GM12878 (cell line): ENCODE data around the gene BBX. TPM values are rescaled to one million over a fixed set of nuclear protein-coding genes. Genes with fewer than 3 reads are reported as not detected.

ENCODE experiments used
- ATAC-seq: fragments of 200-7000 bp; cut with Tn5 transposase; 3 replicates; pipeline ENCODE4 v1.9.1; 2020; ENCODE audit warnings: mild to moderate bottlenecking, moderate library complexity
- BruUV-seq: library from RNA; stranded (reverse); fragments of 400-500 nt; replicated peaks from 2 replicates; lab custom pipeline; 2021; lab: Mats Ljungman, UMichigan
- CTCF ChIA-PET: fragments of 300-600 bp; sonication (Branson Sonifier 250); formaldehyde crosslinking; extraction: SDS; loops from one replicate; lab custom pipeline; 2021; ENCODE audit warnings: inconsistent platforms; lab: Yijun Ruan, JAX
- POLR2A ChIA-PET: fragments of 350-600 bp; formaldehyde crosslinking; extraction: SDS; loops from one replicate; lab custom pipeline; 2021; ENCODE audit warnings: inconsistent platforms; lab: Charles Lee
- RAD21 ChIA-PET: fragments of 300-600 bp; sonication (Branson Sonifier 250); formaldehyde crosslinking; loops from one replicate; lab custom pipeline; 2023; ENCODE audit warnings: antibody characterized with exemption; ENCODE audit not compliant: unreplicated experiment; lab: Charles Lee
- SMC1A ChIA-PET: fragments of 300-600 bp; sonication (Branson Sonifier 250); formaldehyde crosslinking; loops from one replicate; lab custom pipeline; 2023; ENCODE audit not compliant: unreplicated experiment, uncharacterized antibody; lab: Charles Lee
- DNase-seq: peaks from one replicate; pipeline ENCODE4 v3.0.0-alpha.2; 2011; ENCODE audit warnings: low read depth, low spot score
- FAIRE-seq: peaks from 3 replicates; lab custom pipeline; 2011; peaks lifted over from hg19 to GRCh38; lab: Jason Lieb, UNC
- H2AFZ ChIP-seq: 2 replicates; pipeline ENCODE4 v1.6.0; 2011; ENCODE audit warnings: low read depth, low read length, control low read depth; ENCODE audit not compliant: control insufficient read depth
- H3K27ac ChIP-seq: 2 replicates; pipeline ENCODE4 v1.5.1; 2011; ENCODE audit warnings: control low read depth; ENCODE audit not compliant: control insufficient read depth, insufficient read depth
- H3K27me3 ChIP-seq, 2 experiments: replicated peaks in 1 of 2; 2 replicates each; pipeline versions ENCODE4 v1.6.0 to v1.6.1; 2011; ENCODE audit warnings: low read length in 1 of 2; ENCODE audit not compliant: control insufficient read depth in 2 of 2, insufficient read depth in 2 of 2
- H3K36me3 ChIP-seq, 2 experiments: 2 replicates each; pipeline ENCODE4 v1.5.1; 2011; ENCODE audit warnings: low read length in 1 of 2; ENCODE audit not compliant: control insufficient read depth in 2 of 2, insufficient read depth in 2 of 2
- H3K4me1 ChIP-seq: 2 replicates; pipeline ENCODE4 v1.6.1; 2011; ENCODE audit warnings: mild to moderate bottlenecking, low read length, moderate library complexity, mixed read lengths; ENCODE audit not compliant: control insufficient read depth, insufficient read depth
- H3K4me2 ChIP-seq: 2 replicates; pipeline ENCODE4 v1.6.0; 2011; ENCODE audit warnings: control low read depth; ENCODE audit not compliant: control insufficient read depth, insufficient read depth
- H3K4me3 ChIP-seq: fragments of 200-600 bp; sonication (generic); 2 replicates; pipeline ENCODE4 v1.5.1; 2016
- H3K79me2 ChIP-seq: 2 replicates; pipeline ENCODE4 v1.6.0; 2011; ENCODE audit warnings: low read length; ENCODE audit not compliant: control insufficient read depth, insufficient read depth
- H3K9ac ChIP-seq: 2 replicates; pipeline ENCODE4 v1.8.0; 2011; ENCODE audit warnings: low read length, control low read depth, mixed read lengths; ENCODE audit not compliant: control insufficient read depth, insufficient read depth
- H3K9me3 ChIP-seq: replicated peaks from 3 replicates; pipeline ENCODE4 v1.5.1; 2011; ENCODE audit warnings: mild to moderate bottlenecking, low read length; ENCODE audit not compliant: control insufficient read depth, insufficient read depth
- H4K20me1 ChIP-seq: 2 replicates; pipeline ENCODE4 v1.6.0; 2011; ENCODE audit not compliant: control insufficient read depth, insufficient read depth
- ATF7 ChIP-seq: fragments of 450-650 bp; IDR thresholded peaks from 2 replicates; pipeline ENCODE4 v1.6.1; 2016; ENCODE audit warnings: low read depth, mild to moderate bottlenecking
- CBFB ChIP-seq: IDR thresholded peaks from 2 replicates; pipeline ENCODE4 v1.6.1; 2016; ENCODE audit warnings: antibody characterized with exemption, low read depth
- CHD2 ChIP-seq: IDR thresholded peaks from 2 replicates; pipeline ENCODE4 v1.6.1; 2011; ENCODE audit warnings: low read depth, low read length, improper control_type of control experiment, borderline replicate concordance
- EP300 ChIP-seq, 2 experiments: fragments of 150-350 bp in 1 of 2; IDR thresholded peaks; 2 replicates each; pipeline ENCODE4 v1.6.1; 2011 to 2012; ENCODE audit warnings: low read depth in 2 of 2, low read length in 2 of 2, borderline replicate concordance in 1 of 2, improper control_type of control experiment in 1 of 2, inconsistent platforms in 1 of 2; ENCODE audit not compliant: control insufficient read depth in 1 of 2
- MTA2 ChIP-seq: fragments of 450-650 bp; IDR thresholded peaks from 2 replicates; pipeline ENCODE4 v1.6.1; 2016; ENCODE audit warnings: low read depth, mild to moderate bottlenecking, moderate library complexity
- PAX5 ChIP-seq: IDR thresholded peaks from 2 replicates; pipeline ENCODE4 v1.6.1; 2011; ENCODE audit warnings: low read depth, low read length, borderline replicate concordance
- TAF1 ChIP-seq: IDR thresholded peaks from 2 replicates; pipeline ENCODE4 v1.6.1; 2011; ENCODE audit warnings: mild to moderate bottlenecking, low read depth, low read length, borderline replicate concordance
- USF1 ChIP-seq: IDR thresholded peaks from 2 replicates; pipeline ENCODE4 v1.6.1; 2011; ENCODE audit warnings: borderline replicate concordance, low read depth, mild to moderate bottlenecking, moderate library complexity, mixed read lengths, low read length; ENCODE audit not compliant: insufficient read depth; ENCODE audit errors: extremely low read length
- ZNF207 ChIP-seq: fragments of 450-650 bp; IDR thresholded peaks from 2 replicates; pipeline ENCODE4 v1.6.1; 2014; ENCODE audit warnings: antibody characterized with exemption, mild to moderate bottlenecking, borderline replicate concordance
- WGBS: methylation state at CpG from one replicate; pipeline ENCODE4 v1.1.6; 2016; ENCODE audit warnings: low lambda C conversion rate; ENCODE audit not compliant: insufficient replicate concordance, insufficient coverage; ENCODE audit errors: missing lambda C conversion rate; 5-methylcytosine and 5-hydroxymethylcytosine counted together
- in situ Hi-C: fragments of 300-500 bp; cut with MboI; formaldehyde crosslinking; loops from 9 replicates; pipeline ENCODE4 v1.14.3; 2018; ENCODE audit warnings: mixed read lengths
- intact Hi-C: fragments of 100-400 bp; cut with micrococcal nuclease; formaldehyde crosslinking; loops from one replicate; pipeline ENCODE4 v1.14.2; 2022; ENCODE audit not compliant: unreplicated experiment
- polyA plus RNA-seq, 11 experiments: library from polyadenylated mRNA; depleted of rRNA in 4 of 11; unstranded in 6 of 11; stranded (reverse) in 5 of 11; fragments of >200 nt; fragmentation: Nextera tagmentation in 4 of 11; fragmentation: Illumina TruSeq in 1 of 11; extraction: Ambion mirVana in 4 of 11; extraction: Trizol in 1 of 11; gene quantifications; 1 replicate in 1 of 11; 2 replicates in 10 of 11; pipeline versions ENCODE4 v1.2.1 to v1.2.3, GENCODE V29; 2011 to 2016; ENCODE audit warnings: inconsistent platforms in 2 of 11, missing spikeins in 2 of 11, low read depth in 1 of 11
- total RNA-seq, 4 experiments: library from RNA; depleted of rRNA in 3 of 4; stranded (reverse); fragments of >200 nt in 3 of 4; fragmentation: Illumina TruSeq in 1 of 4; extraction: Trizol in 1 of 4; gene quantifications; 2 replicates each; pipeline versions ENCODE4 v1.2.1 to v1.2.3, GENCODE V29; 2013 to 2021

The BBX gene
- total and polyA plus RNA-seq, 10 of the 15 experiments (the other 5 are each of a cell fraction or from before 2014, with no cell fraction given) = 13.3 to 38.5 (median 32.0) TPM

- in situ Hi-C loops (no loop called here), intact Hi-C loops (no loop called here)
- no peaks in the 10 kb centered on the region for H3K27me3 ChIP-seq
- H3K4me1 ChIP-seq = no peaks in the 10 kb centered on the region
- H3K36me3 ChIP-seq = peaks cover 0 to 24% of the 10 kb centered on the region in 2 experiments; a peak in 3 of 4 replicates
- POLR2A ChIA-PET = no interaction called here
- ATAC-seq (no peak), DNase-seq (no peak), FAIRE-seq (no peak)
- WGBS = over 99% methylated on average over 7 of the region's 7 CpGs
- RAD21 ChIA-PET = interaction anchor here (0.9 kb wide), 1 partner anchor 116 kb away, joined by 3 read pairs; no protein-coding TSS in a partner anchor
- no peaks in the 10 kb centered on the region; the same call in 2 of the 3 replicates for H3K9me3 ChIP-seq
- H2AFZ ChIP-seq = no peak overlapping the region
- CTCF ChIA-PET = interaction anchor here (0.9 to 1.3 kb wide), 3 partner anchors 46 to 216 kb away, joined by 3 read pairs; no protein-coding TSS in a partner anchor
- H3K4me2 ChIP-seq = no peak overlapping the region
- SMC1A ChIA-PET = interaction anchor here (0.9 to 1.3 kb wide), 5 partner anchors 8 to 132 kb away, joined by 3 to 5 read pairs (median 3); no protein-coding TSS in a partner anchor
- H3K79me2 ChIP-seq = no peaks in the 10 kb centered on the region
- BruUV-seq = no TSS peak
- no peaks in the 10 kb centered on the region for H4K20me1 ChIP-seq
- TF ChIP-seq CHD2 (no peak), CBFB (no peak), TAF1 (no peak), PAX5 (no peak), MTA2 (no peak), ATF7 (no peak), ZNF207 (no peak), EP300 (IDR thresholded peaks at IDR 0.05; ENCODE audit: borderline replicate concordance in 1 of 2, control insufficient read depth in 1 of 2, low read depth in 2 of 2, low read length in 2 of 2) (no peak), USF1 (no peak)
- no peak overlapping the region for H3K4me3 ChIP-seq
- H3K27ac ChIP-seq = no peak overlapping the region
- H3K9ac ChIP-seq = no peak overlapping the region
Observed at GRCh38 chr3:107791450-107791849, 268.7 kb downstream of the BBX start.
